Activated CD8-positive, alpha-beta memory T cell treated with anti-CD3 and anti-CD28 coated beads for 1 hour (primary cell): ENCODE measurements around the gene COLGALT1.
"Not testable (repeated sequence)": the region's sequence is repeated elsewhere in the genome, so short reads cannot be mapped to it uniquely, and the experiment has no call there.

ENCODE experiments used
- DNase-seq, 2 donors: peaks; one replicate each; pipeline ENCODE4 v3.0.0-alpha.2; 2020; ENCODE audit warnings: low read depth in 1 of 2; ENCODE audit errors: extremely low read depth in 1 of 2

The COLGALT1 gene

GRCh38 chr19:17590866-17591265 is 35.4 kb downstream of the COLGALT1 start:
- no peak for DNase-seq

DNA sequence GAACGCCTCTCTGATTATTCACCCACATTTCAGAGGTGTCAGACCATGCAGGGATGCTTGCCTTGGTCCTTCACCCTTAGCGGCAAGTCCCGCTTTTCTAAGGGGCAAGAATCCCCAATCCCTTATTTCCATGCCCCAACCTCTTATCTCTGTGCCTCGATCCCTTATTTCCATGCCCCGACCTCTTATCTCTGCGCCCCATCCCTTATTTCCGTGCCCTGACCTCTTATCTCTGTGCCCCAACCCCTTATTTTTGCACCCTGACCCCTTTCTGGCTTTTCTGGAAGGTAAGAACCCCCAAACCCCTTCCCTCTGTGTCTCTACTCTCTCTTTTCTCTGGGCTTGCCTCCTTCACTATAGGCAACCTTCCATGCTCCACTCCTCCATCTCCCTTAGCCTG is 38.8 kb downstream of the COLGALT1 start:
- not testable (repeated sequence) for DNase-seq

DNA sequence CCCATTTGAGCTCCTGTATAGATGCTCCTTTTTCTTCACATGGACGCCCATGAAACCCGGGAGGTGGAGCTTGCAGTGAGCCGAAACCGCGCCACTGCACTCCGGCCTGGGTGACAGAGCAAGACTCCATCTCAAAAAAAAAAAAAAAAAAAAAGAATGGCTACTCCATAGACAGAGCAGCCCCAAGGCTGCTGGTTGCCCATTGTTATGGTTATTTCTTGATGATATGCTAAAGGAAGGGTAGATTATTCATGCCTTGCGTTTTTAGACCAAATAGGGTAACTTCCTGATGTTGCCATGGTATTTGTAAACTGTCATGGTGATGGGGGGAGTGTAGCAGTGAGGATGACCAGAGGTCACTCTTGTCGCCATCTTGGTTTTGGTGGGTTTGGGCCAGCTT is 42.6 kb downstream of the COLGALT1 start:
- DNase-seq, result not testable (repeated sequence)

GRCh38 chr19:17598953-17599352 is 43.5 kb downstream of the COLGALT1 start:
- no peak for DNase-seq

- DNase-seq, result no peak
Measured at GRCh38 chr19:17599780-17600179, 44.3 kb downstream of the COLGALT1 start.

- DNase-seq, result no peak
Measured at GRCh38 chr19:17601683-17602082, 46.2 kb downstream of the COLGALT1 start.

DNA sequence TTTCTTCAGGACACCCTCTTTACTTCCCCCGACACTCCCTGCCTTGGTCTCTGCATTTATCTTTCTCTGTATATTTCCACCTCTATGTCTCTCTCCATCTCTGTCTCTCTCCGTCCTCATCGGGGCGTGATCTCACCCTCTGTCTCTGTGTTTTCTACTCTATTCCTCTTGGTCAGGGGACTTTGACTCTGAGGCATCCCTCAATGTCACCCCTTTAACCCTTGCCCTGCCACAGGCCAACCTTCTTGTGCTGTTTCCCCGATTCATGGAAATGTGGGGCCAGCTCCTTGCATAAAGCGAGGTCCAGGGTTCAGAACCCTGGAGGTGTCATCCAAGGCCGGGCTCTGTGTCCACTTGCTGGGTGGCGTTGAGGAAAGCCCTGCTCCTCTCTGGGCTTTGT is 46.8 kb downstream of the COLGALT1 start:
- no peak for DNase-seq

DNA sequence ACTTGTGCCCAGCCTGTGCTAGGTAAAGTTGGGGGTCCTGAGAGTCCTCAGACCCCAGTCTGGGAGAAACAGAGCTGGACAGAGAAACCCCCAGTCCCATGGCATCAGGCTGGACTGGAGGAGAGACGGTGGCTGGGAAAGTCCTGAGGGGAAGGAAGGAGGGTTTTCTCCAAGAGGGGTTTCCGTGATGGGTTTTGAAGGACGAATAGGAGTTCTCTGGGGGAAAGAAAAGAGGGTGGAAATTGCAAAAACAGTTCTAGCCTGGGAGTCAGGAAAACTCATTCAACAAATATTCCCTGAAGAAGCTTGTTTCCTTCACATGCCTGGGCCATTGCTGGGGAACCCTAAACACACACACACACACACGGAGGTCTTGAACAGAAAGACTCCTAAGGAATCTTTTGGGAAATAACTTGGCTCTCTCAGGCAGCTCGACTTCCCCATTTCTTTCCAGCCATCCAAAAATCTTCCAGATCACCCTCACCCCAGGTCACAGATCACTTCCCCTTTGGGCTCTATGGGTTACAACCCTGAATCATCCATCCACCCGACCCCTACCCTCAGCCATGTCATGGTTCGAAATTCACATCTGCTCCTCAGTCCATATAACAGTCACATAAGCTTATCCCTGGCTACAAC is 47.5 kb downstream of the COLGALT1 start:
- DNase-seq, result no peak

- DNase-seq, result no peak
Measured at GRCh38 chr19:17604372-17605025, 49.0 kb downstream of the COLGALT1 start.

DNA sequence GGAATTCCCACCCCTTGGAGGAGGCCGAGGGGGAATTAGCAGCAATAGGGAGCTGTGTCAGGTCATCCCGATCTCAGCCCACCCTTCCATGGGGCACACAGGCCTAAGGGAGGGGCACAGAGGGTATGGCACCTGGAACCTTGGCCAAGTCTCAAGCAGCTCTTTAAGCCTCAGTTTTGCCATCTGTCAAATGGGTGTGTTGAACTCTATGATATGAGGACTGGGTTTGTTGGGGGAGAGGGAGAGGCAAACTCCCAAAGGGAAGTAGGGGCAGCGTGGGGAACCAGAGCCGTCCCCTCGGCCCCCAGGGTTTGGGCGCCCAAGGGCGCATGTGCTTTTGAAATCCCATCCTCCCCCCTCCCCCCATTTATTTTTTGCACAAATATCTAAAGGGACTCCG is 49.7 kb downstream of the COLGALT1 start:
- no peak for DNase-seq

GRCh38 chr19:17605761-17606589 is 50.5 kb downstream of the COLGALT1 start:
- peak; percentile 42 to 64 for DNase-seq

DNA sequence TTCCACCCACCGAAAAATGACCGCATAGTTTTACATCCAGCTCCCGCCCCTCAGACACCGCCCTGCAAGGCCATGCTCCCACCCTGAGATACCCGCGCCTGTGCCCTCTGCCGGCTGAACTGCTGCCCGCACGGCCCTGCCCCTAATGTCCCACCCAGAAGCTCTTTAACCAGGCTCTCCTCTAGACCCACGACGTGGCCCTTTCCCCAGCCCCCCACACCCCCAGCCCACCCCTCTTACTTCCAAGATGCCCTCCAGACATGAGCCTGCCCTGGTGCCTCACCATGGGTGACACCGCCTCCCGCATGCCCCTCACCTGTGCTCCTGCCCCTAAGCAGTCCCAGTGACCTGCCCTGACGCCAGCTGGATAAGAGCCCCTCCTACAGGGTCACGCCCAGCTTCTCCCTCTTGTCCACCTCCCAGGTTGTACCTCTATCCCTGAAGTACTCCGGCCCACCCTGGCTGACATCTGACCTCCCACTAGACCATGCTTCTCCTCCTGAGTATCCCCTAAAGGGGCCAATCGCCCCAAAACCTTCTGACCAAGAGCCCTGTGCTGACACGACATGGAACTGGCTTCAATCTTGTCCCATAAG is 51.2 kb downstream of the COLGALT1 start:
- DNase-seq, result no peak

DNA sequence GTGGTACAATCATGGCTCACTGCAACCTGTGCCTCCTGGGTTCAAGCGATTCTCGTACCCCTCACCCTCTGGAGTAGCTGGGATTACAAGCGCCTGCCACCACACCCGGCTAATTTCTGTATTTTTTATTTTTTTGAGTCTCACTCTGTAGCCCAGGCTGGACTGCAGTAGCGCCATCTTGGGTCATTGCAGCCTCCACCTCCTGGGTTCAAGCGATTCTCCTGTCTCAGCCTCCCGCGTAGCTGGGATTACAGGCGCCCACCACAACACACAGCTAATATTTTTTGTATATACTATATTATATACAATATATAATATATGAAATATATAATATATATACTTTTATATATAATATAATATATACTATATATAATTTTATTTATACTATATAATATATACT is 52.5 kb downstream of the COLGALT1 start:
- DNase-seq, result no peak

- DNase-seq, result no peak
Measured at GRCh38 chr19:17610384-17610783, 54.9 kb downstream of the COLGALT1 start.

DNA sequence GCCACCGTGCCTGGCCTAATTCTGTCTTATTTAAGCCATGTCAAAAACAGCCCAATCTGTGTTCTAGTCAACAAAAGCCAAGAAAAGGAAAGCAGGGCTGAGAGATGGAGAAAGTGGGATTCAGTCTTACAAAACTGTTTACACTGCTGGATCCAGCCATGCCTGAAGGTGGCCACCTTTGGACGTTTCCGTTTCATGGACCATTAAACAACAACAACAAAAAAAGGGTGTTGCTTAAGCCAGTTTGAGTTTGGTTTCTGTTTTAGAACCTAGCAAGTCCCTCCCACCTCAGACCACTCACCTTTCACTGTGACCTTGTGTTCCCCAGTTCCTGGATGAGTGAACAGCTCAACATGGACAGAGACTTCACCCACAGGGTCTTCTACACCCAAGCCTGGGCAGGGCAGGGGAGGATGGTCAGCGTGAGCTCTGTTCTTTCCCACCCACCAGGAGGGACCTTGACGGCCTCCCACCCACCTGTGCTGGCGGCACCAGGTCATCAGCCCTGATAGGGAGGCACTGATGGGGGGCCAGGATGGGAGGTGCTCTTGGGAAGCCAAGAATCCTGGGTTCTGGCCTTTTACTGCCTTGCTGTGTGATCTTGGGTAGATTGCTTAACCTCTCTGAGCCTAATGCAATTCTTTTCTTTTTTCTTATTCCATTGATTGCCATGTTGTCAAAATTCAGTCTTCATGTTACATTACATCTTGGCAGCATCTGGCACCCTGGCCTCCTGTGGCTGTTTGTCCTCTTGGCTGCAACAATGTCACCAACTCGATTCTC is 56.2 kb downstream of the COLGALT1 start:
- DNase-seq, result no peak

GRCh38 chr19:17614476-17614875 is 59.0 kb downstream of the COLGALT1 start:
- no peak for DNase-seq

DNA sequence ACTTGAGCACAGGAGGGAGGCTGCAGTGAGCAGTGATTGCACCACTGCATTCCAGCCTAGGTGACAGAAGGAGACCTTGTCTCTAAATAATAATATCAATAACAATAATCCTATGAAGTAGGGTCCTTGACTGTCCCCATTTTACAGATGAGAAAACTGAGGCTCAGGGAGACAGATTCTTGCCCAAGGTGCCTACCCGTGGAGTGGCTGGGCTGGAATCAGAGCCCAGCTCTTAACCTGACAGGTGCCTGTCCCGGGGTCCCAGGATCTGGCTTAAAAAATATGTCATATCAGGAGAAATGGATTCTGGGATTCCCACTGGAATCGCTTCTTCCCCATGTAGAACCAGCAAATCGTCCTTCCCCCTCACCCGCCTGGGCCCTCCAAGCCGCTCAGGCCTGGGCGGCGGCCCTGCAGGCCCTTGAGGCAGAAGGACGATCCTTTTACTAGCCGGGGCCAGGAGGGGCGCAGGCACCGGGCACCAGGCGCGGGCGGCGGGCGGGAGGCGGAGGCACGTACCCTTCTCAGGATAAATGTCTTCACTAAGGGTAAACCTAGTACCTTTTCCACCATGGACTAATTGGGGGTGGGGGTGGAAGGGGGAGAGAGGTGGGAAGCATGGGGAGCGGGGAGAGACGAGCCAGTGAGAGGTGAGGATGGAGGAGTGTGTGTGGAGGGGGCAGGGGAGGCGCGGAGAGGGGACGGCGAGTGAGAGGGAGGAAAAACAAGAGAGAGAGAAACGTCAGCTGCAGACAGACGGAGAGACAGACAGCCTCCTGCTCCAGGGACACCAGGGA is 60.6 kb downstream of the COLGALT1 start:
- no peak for DNase-seq

DNA sequence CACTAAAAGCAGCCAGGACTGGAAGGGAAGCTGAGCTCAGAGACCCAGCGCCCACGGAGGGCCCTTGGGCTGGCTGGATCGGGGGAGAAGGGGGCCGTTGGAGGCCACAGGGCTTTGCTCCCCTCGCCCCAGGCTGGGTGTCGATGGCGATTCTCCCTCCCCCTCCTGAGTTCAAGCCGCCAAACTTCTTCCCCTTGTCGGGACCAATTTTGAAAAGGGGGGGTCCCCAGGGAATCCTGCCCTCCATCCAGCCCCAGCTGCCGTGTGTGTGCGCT is 61.2 kb downstream of the COLGALT1 start:
- no peak for DNase-seq

GRCh38 chr19:17616961-17617806 is 61.7 kb downstream of the COLGALT1 start:
- no peak for DNase-seq
